ENCODE results near the gene METTL3.

- no peak for TF ChIP-seq EZH2phosphoT487 (IDR thresholded peaks at IDR 0.05; ENCODE audit: insufficient read depth, low read depth)
- TF ChIP-seq EZH2 (IDR thresholded peaks at IDR 0.05; ENCODE audit: insufficient read depth, poor library complexity, severe bottlenecking): no peak
Observed at GRCh38 chr14:21476523-21476924, 34.6 kb downstream of the METTL3 start.
